Measurements from ENCODE around the gene LRTM2.

Gene LRTM2

GRCh38 chr12:1845886-1846285 is 25.5 kb downstream of the LRTM2 start:
- Histone ChIP-seq H3K9me3 (ENCODE audit: control insufficient read depth in 2 of 2, low read length in 2 of 2) (no peaks in the 10 kb centered on the region), H3K27ac (ENCODE audit: low read length) (no peak overlapping the region), H3K36me3 (ENCODE audit: control insufficient read depth in 2 of 2, insufficient read depth in 2 of 2, low read length in 2 of 2) (no peaks in the 10 kb centered on the region), H3K4me1 (ENCODE audit: control insufficient read depth, insufficient read depth, low read length) (no peaks in the 10 kb centered on the region), H3K4me3 (ENCODE audit: low read length in 2 of 2) (no peak overlapping the region), H3K27me3 (ENCODE audit: control insufficient read depth in 1 of 2, insufficient read depth in 2 of 2, low read length in 2 of 2) (peaks cover 0 to 3% of the 10 kb centered on the region in 2 donors), H3K9ac (ENCODE audit: low read length in 2 of 2) (no peak overlapping the region)

GRCh38 chr12:1846421-1847405 is 26.3 kb downstream of the LRTM2 start:
- Histone ChIP-seq H3K36me3 (ENCODE audit: control insufficient read depth in 2 of 2, insufficient read depth in 2 of 2, low read length in 2 of 2) (no peaks in the 10 kb centered on the region), H3K9me3 (ENCODE audit: control insufficient read depth in 2 of 2, low read length in 2 of 2) (no peaks in the 10 kb centered on the region), H3K4me1 (ENCODE audit: control insufficient read depth, insufficient read depth, low read length) (no peaks in the 10 kb centered on the region), H3K4me3 (ENCODE audit: low read length in 2 of 2) (no peak overlapping the region), H3K27me3 (ENCODE audit: control insufficient read depth in 1 of 2, insufficient read depth in 2 of 2, low read length in 2 of 2) (peaks cover 0 to 3% of the 10 kb centered on the region in 2 donors), H3K27ac (ENCODE audit: low read length) (no peak overlapping the region), H3K9ac (ENCODE audit: low read length in 2 of 2) (no peak overlapping the region)

- no peaks in the 10 kb centered on the region for H3K36me3 ChIP-seq (ENCODE audit: control insufficient read depth in 2 of 2, insufficient read depth in 2 of 2, low read length in 2 of 2)
- no peaks in the 10 kb centered on the region for H3K9me3 ChIP-seq (ENCODE audit: control insufficient read depth in 2 of 2, low read length in 2 of 2)
- H3K27ac ChIP-seq (ENCODE audit: low read length) = no peak overlapping the region
- H3K4me3 ChIP-seq (ENCODE audit: low read length in 2 of 2) = no peak overlapping the region
- H3K4me1 ChIP-seq (ENCODE audit: control insufficient read depth, insufficient read depth, low read length) = no peaks in the 10 kb centered on the region
- H3K9ac ChIP-seq (ENCODE audit: low read length in 2 of 2) = no peak overlapping the region
- no peaks in the 10 kb centered on the region for H3K27me3 ChIP-seq (ENCODE audit: control insufficient read depth in 1 of 2, insufficient read depth in 2 of 2, low read length in 2 of 2)
Observed at GRCh38 chr12:1847411-1847810, 27.0 kb downstream of the LRTM2 start.

- H3K4me1 ChIP-seq (ENCODE audit: control insufficient read depth, insufficient read depth, low read length) = no peaks in the 10 kb centered on the region
- H3K9me3 ChIP-seq (ENCODE audit: control insufficient read depth in 2 of 2, low read length in 2 of 2) = no peaks in the 10 kb centered on the region
- no peak overlapping the region for H3K27ac ChIP-seq (ENCODE audit: low read length)
- no peaks in the 10 kb centered on the region for H3K27me3 ChIP-seq (ENCODE audit: control insufficient read depth in 1 of 2, insufficient read depth in 2 of 2, low read length in 2 of 2)
- H3K36me3 ChIP-seq (ENCODE audit: control insufficient read depth in 2 of 2, insufficient read depth in 2 of 2, low read length in 2 of 2) = no peaks in the 10 kb centered on the region
- H3K4me3 ChIP-seq (ENCODE audit: low read length in 2 of 2) = no peak overlapping the region
- H3K9ac ChIP-seq (ENCODE audit: low read length in 2 of 2) = no peak overlapping the region
Observed at GRCh38 chr12:1848146-1848545, 27.8 kb downstream of the LRTM2 start.

GRCh38 chr12:1848745-1849144 is 28.4 kb downstream of the LRTM2 start:
- Histone ChIP-seq H3K4me1 (ENCODE audit: control insufficient read depth, insufficient read depth, low read length) (no peaks in the 10 kb centered on the region), H3K9me3 (ENCODE audit: control insufficient read depth in 2 of 2, low read length in 2 of 2) (no peaks in the 10 kb centered on the region), H3K4me3 (ENCODE audit: low read length in 2 of 2) (no peak overlapping the region), H3K9ac (ENCODE audit: low read length in 2 of 2) (no peak overlapping the region), H3K36me3 (ENCODE audit: control insufficient read depth in 2 of 2, insufficient read depth in 2 of 2, low read length in 2 of 2) (no peaks in the 10 kb centered on the region), H3K27me3 (ENCODE audit: control insufficient read depth in 1 of 2, insufficient read depth in 2 of 2, low read length in 2 of 2) (no peaks in the 10 kb centered on the region), H3K27ac (ENCODE audit: low read length) (no peak overlapping the region)

- H3K36me3 ChIP-seq (ENCODE audit: control insufficient read depth in 2 of 2, insufficient read depth in 2 of 2, low read length in 2 of 2) = no peaks in the 10 kb centered on the region
- H3K4me1 ChIP-seq (ENCODE audit: control insufficient read depth, insufficient read depth, low read length) = no peaks in the 10 kb centered on the region
- peaks cover 9 to 12% of the 10 kb centered on the region in 2 donors for H3K9me3 ChIP-seq (ENCODE audit: control insufficient read depth in 2 of 2, low read length in 2 of 2)
- no peak overlapping the region for H3K4me3 ChIP-seq (ENCODE audit: low read length in 2 of 2)
- no peak overlapping the region for H3K27ac ChIP-seq (ENCODE audit: low read length)
- H3K27me3 ChIP-seq (ENCODE audit: control insufficient read depth in 1 of 2, insufficient read depth in 2 of 2, low read length in 2 of 2) = no peaks in the 10 kb centered on the region
- H3K9ac ChIP-seq (ENCODE audit: low read length in 2 of 2) = no peak overlapping the region
Observed at GRCh38 chr12:1851151-1851701, 30.9 kb downstream of the LRTM2 start.

- no peak overlapping the region for H3K4me3 ChIP-seq (ENCODE audit: low read length in 2 of 2)
- H3K4me1 ChIP-seq (ENCODE audit: control insufficient read depth, insufficient read depth, low read length) = no peaks in the 10 kb centered on the region
- peaks cover 9 to 12% of the 10 kb centered on the region in 2 donors for H3K9me3 ChIP-seq (ENCODE audit: control insufficient read depth in 2 of 2, low read length in 2 of 2)
- no peaks in the 10 kb centered on the region for H3K36me3 ChIP-seq (ENCODE audit: control insufficient read depth in 2 of 2, insufficient read depth in 2 of 2, low read length in 2 of 2)
- no peak overlapping the region for H3K27ac ChIP-seq (ENCODE audit: low read length)
- peaks cover 0 to 2% of the 10 kb centered on the region in 2 donors for H3K27me3 ChIP-seq (ENCODE audit: control insufficient read depth in 1 of 2, insufficient read depth in 2 of 2, low read length in 2 of 2)
- H3K9ac ChIP-seq (ENCODE audit: low read length in 2 of 2) = no peak overlapping the region
Observed at GRCh38 chr12:1852076-1852475, 31.7 kb downstream of the LRTM2 start.

GRCh38 chr12:1853716-1854115 is 33.4 kb downstream of the LRTM2 start:
- no peaks in the 10 kb centered on the region for H3K36me3 ChIP-seq (ENCODE audit: control insufficient read depth in 2 of 2, insufficient read depth in 2 of 2, low read length in 2 of 2)
- H3K4me1 ChIP-seq (ENCODE audit: control insufficient read depth, insufficient read depth, low read length) = no peaks in the 10 kb centered on the region
- no peak overlapping the region for H3K4me3 ChIP-seq (ENCODE audit: low read length in 2 of 2)
- H3K27me3 ChIP-seq (ENCODE audit: control insufficient read depth in 1 of 2, insufficient read depth in 2 of 2, low read length in 2 of 2) = peaks cover 0 to 2% of the 10 kb centered on the region in 2 donors
- H3K9ac ChIP-seq (ENCODE audit: low read length in 2 of 2) = no peak overlapping the region
- peaks cover 9 to 12% of the 10 kb centered on the region in 2 donors for H3K9me3 ChIP-seq (ENCODE audit: control insufficient read depth in 2 of 2, low read length in 2 of 2)
- H3K27ac ChIP-seq (ENCODE audit: low read length) = no peak overlapping the region

GRCh38 chr12:1855241-1855640 is 34.9 kb downstream of the LRTM2 start:
- H3K9me3 ChIP-seq (ENCODE audit: control insufficient read depth in 2 of 2, low read length in 2 of 2) = peaks cover 9 to 12% of the 10 kb centered on the region in 2 donors
- no peak overlapping the region for H3K9ac ChIP-seq (ENCODE audit: low read length in 2 of 2)
- no peaks in the 10 kb centered on the region for H3K4me1 ChIP-seq (ENCODE audit: control insufficient read depth, insufficient read depth, low read length)
- no peak overlapping the region for H3K4me3 ChIP-seq (ENCODE audit: low read length in 2 of 2)
- H3K27ac ChIP-seq (ENCODE audit: low read length) = no peak overlapping the region
- no peaks in the 10 kb centered on the region for H3K36me3 ChIP-seq (ENCODE audit: control insufficient read depth in 2 of 2, insufficient read depth in 2 of 2, low read length in 2 of 2)
- peaks cover 0 to 3% of the 10 kb centered on the region in 2 donors for H3K27me3 ChIP-seq (ENCODE audit: control insufficient read depth in 1 of 2, insufficient read depth in 2 of 2, low read length in 2 of 2)

GRCh38 chr12:1857086-1857485 is 36.7 kb downstream of the LRTM2 start:
- H3K27ac ChIP-seq (ENCODE audit: low read length) = no peak overlapping the region
- H3K36me3 ChIP-seq (ENCODE audit: control insufficient read depth in 2 of 2, insufficient read depth in 2 of 2, low read length in 2 of 2) = no peaks in the 10 kb centered on the region
- H3K4me3 ChIP-seq (ENCODE audit: low read length in 2 of 2) = no peak overlapping the region
- no peaks in the 10 kb centered on the region for H3K4me1 ChIP-seq (ENCODE audit: control insufficient read depth, insufficient read depth, low read length)
- H3K27me3 ChIP-seq (ENCODE audit: control insufficient read depth in 1 of 2, insufficient read depth in 2 of 2, low read length in 2 of 2) = peaks cover 0 to 3% of the 10 kb centered on the region in 2 donors
- H3K9me3 ChIP-seq (ENCODE audit: control insufficient read depth in 2 of 2, low read length in 2 of 2) = peaks cover 9 to 12% of the 10 kb centered on the region in 2 donors
- H3K9ac ChIP-seq (ENCODE audit: low read length in 2 of 2) = no peak overlapping the region

- Histone ChIP-seq H3K36me3 (ENCODE audit: control insufficient read depth in 2 of 2, insufficient read depth in 2 of 2, low read length in 2 of 2) (no peaks in the 10 kb centered on the region), H3K4me1 (ENCODE audit: control insufficient read depth, insufficient read depth, low read length) (no peaks in the 10 kb centered on the region), H3K9ac (ENCODE audit: low read length in 2 of 2) (no peak overlapping the region), H3K4me3 (ENCODE audit: low read length in 2 of 2) (no peak overlapping the region), H3K27me3 (ENCODE audit: control insufficient read depth in 1 of 2, insufficient read depth in 2 of 2, low read length in 2 of 2) (peaks cover 0 to 3% of the 10 kb centered on the region in 2 donors), H3K9me3 (ENCODE audit: control insufficient read depth in 2 of 2, low read length in 2 of 2) (peaks cover 9 to 12% of the 10 kb centered on the region in 2 donors), H3K27ac (ENCODE audit: low read length) (no peak overlapping the region)
Observed at GRCh38 chr12:1857821-1858220, 37.5 kb downstream of the LRTM2 start.

All from stomach smooth muscle (tissue), 2 donors.